Medulla oblongata (tissue), 1 donor: Measurements from ENCODE around the gene SLC34A3.

Experiments used
- DNase-seq: peaks from one replicate; pipeline ENCODE4 v3.0.0-alpha.2; 2015; ENCODE audit errors: extremely low spot score

SLC34A3 gene

GRCh38 chr9:137217276-137218211 lies 13.2 kb upstream of the SLC34A3 start:
- no peak for DNase-seq

GRCh38 chr9:137218212-137218753 lies 12.4 kb upstream of the SLC34A3 start:
- DNase-seq: no peak

- DNase-seq: no peak
Measured at GRCh38 chr9:137218754-137219271, 11.9 kb upstream of the SLC34A3 start.

GRCh38 chr9:137219757-137220316 lies 10.9 kb upstream of the SLC34A3 start:
- DNase-seq: no peak

- DNase-seq: no peak
Measured at GRCh38 chr9:137220317-137221094, 10.2 kb upstream of the SLC34A3 start.

- no peak for DNase-seq
Measured at GRCh38 chr9:137221095-137221505, 9.6 kb upstream of the SLC34A3 start.

GRCh38 chr9:137221506-137222111 lies 9.1 kb upstream of the SLC34A3 start:
- no peak for DNase-seq

GRCh38 chr9:137222190-137223077 lies 8.3 kb upstream of the SLC34A3 start, which contains the start of gene RNF208:
Gene RNF208 (minus strand): TSS chr9:137222240. CDS start chr9:137221212, 1,028 bp downstream.
- DNase-seq: no peak

GRCh38 chr9:137223078-137223970 lies 7.4 kb upstream of the SLC34A3 start:
- DNase-seq: peak; percentile 98

- no peak for DNase-seq
Measured at GRCh38 chr9:137224830-137225694, 5.6 kb upstream of the SLC34A3 start, which contains the start of gene CYSRT1. Gene CYSRT1 (plus strand): TSS chr9:137225174. CDS start chr9:137225622, 448 bp downstream.

GRCh38 chr9:137225699-137226331 lies 4.9 kb upstream of the SLC34A3 start:
- DNase-seq: no peak

GRCh38 chr9:137226338-137227053 lies 4.2 kb upstream of the SLC34A3 start:
- DNase-seq: no peak

- peak; percentile 71 for DNase-seq
Measured at GRCh38 chr9:137227054-137227852, 3.4 kb upstream of the SLC34A3 start, which contains the start of gene RNF224. Gene RNF224 (plus strand): TSS chr9:137227502. CDS start chr9:137228336, 834 bp downstream.

GRCh38 chr9:137227853-137228505 lies 2.7 kb upstream of the SLC34A3 start:
- DNase-seq: no peak

GRCh38 chr9:137228506-137228967 lies 2.2 kb upstream of the SLC34A3 start:
- DNase-seq: no peak
